C4-2B (cell line): ENCODE results near the gene ACE.

Source experiments
- H3K27ac ChIP-seq: fragments of 450-650 bp; 2 replicates; pipeline ENCODE4 v1.5.1; 2017
- CTCF ChIP-seq: fragments of 450-650 bp; conservative IDR thresholded peaks from 2 replicates; pipeline ENCODE4 v1.5.1; 2017; ENCODE audit warnings: mild to moderate bottlenecking
- ZFX ChIP-seq: fragments of 450-650 bp; IDR thresholded peaks from 2 replicates; pipeline ENCODE4 v1.6.1; 2017

ACE gene

DNA sequence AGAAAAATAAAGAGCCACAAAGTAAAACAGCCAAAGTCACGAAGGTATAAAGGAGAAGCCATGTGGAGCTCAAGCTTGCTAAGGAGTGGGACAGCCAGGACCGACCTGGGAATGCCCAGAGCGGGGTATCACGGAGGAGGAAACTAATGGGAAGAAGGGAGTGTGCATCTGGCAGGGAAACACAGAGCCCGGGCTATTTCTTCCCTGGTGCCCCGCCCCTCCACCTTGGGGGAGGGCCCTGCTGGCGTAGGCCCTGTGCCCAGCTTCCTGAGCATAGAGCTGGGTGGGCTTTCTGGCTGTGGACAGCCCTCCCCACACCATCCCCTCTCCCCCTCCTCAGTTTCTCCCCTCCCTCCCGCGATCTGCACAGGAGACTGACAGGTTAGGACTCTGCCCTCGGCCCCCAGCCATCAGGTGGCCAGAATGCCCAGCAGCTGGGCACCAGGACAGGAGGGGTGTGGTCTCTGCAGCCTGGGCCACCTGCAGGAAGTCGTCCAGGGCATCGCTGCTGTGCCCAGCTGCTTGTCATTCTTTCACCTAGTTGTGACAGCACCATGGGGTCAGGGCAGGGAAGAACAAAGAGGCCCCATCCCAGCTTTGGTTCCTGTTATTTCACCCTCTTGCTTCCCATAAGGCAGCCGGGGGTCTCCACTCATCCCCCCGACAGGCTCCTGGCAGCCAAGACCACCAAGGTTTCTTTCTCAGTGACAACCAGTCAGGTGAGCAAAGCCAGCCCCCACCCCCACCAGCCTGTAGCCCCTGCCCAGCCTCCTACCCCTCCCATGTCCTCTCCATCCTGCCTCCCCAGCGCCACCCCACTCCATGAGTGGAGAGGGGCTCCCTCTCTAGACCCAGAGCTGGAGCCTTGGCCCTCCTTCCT is 66.3 kb downstream of the ACE start:
- TF ChIP-seq CTCF (no peak), ZFX (no peak)
- no peak overlapping the region for H3K27ac ChIP-seq

DNA sequence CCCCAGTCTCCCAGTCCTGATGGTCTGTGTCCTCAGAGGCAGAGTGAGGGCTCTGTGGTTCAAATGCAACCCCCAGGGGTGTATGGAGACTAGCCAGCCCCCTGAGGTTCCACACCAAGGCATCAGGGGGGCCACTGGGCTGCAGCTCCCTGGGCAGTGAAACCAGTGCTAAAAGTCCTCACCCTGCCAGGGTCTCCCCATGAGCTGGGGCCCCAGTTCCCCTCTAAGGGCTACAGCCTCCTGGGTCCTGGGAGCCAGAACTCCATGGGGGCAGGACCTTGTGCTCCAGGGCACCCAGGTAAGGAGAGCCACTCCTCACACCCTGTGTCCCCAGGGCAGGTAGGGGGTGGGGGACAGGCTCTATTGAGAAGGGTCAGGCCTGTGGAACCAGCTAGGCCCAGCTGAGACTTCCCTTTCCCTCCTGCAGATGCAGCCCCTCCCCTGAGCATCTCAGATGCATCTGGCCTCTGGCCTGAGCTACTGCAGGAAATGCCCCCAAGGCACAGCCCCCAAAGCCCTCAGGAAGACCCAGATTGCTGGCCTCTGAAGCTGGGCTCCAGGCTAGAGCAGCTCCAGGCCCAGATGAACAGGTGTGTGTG is 67.1 kb downstream of the ACE start:
- H3K27ac ChIP-seq = no peak overlapping the region

DNA sequence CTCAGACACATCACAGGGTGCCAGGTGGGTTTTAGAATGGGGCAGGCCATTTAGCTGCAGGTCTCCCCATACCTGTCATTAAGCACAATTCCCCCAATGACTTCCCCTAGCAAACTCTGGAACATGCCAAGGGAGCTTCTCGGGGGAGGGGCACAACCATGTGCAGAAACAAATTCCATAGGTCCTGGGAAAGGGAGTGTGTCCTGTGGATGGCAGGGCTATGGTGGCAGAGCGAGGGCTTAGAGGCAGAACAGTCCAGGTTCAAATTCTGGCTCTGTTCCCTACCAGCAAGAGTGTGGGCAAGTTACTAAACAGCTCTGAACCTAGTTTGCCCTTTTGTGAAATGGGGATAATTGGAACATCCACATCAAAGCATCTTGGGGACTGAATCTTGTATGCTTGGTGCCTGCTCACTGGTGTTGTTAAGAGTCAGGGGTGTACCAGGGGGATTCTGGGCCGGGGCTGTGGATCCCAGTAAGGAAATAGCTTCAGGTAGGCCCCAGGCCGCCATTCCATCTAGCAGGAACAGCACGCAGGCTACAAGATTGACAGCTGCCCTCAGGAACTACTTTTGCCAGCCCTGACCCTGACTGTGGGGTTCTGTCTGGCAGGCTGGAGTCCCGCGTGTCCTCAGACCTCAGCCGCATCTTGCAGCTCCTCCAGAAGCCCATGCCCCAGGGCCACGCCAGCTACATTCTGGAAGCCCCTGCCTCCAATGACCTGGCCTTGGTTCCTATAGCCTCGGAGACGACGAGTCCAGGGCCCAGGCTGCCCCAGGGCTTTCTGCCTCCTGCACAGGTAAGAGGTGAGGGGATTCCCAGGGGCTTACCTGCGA is 67.8 kb downstream of the ACE start:
- TF ChIP-seq ZFX (no peak), CTCF (no peak)
- no peak overlapping the region for H3K27ac ChIP-seq

More for the DNA sequence above, 67.1 kb downstream of the ACE start:
- no peak for TF ChIP-seq CTCF
- no peak for TF ChIP-seq ZFX

DNA sequence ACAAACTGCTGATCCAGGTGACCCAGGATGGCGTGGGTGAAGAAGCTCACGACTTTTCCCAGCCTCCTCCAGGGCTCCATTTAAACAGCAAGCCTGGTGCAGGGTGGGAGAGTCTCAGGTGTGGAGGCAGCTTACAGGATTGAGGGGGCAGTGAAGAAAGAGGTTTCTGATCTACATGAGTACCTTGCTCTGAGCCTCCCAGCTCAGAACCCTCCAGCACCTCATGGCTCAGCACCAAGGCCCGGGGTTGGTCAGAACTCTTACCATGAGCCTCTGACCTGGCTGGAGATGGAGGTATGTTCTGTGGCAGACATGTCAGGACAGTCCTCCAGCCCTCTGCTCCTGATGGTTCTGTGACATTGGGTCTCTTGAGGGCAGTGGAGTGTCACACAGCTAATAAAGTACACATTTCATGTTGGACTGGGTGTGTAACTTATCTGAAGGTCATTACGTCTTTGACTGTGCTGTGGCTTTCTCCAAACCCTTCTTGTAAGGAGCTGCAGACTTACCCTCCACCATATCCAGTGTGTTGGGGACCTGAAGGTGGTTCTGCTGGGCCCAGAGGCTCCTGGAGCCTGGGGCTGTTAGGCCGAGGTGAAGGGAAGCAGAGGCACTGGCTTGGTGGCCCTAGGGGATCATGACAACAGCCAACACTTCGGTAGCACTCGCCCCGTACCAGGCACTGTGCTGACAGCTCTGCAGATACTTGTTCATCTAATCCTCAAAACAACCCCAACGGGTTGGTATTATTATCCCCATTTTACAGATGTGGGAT is 69.6 kb downstream of the ACE start:
- TF ChIP-seq CTCF (no peak), ZFX (no peak)
- H3K27ac ChIP-seq = no peak overlapping the region

- no peak overlapping the region for H3K27ac ChIP-seq
- TF ChIP-seq ZFX (no peak), CTCF (no peak)
These were observed 70.2 kb downstream of the ACE start for GRCh38 chr17:63547083-63547523.
